ENCODE results near the gene GALNT16. TPM values are rescaled to one million over a fixed set of nuclear protein-coding genes. Genes with fewer than 3 reads are reported as not detected.
A peak's percentile ranks its signal among the peaks of the same experiment; 100 is the strongest.

GALNT16 gene
- total RNA-seq, 2 experiments from 2014 or later: not detected

GRCh38 chr14:69345402-69345801 is 85.4 kb downstream of the GALNT16 start:
- no peak for ATAC-seq (ENCODE audit: poor library complexity)
- Mint-ChIP-seq H3K9me3 (no peaks in the 10 kb centered on the region), H3K4me3 (no peak overlapping the region), H3K4me1 (ENCODE audit: low read depth) (no peaks in the 10 kb centered on the region), H3K36me3 (ENCODE audit: low read depth) (no peaks in the 10 kb centered on the region), H3K27ac (no peak overlapping the region), H3K27me3 (peaks cover 23% of the 10 kb centered on the region)
- Histone ChIP-seq H3K27ac (ENCODE audit: low read depth in 1 of 2, low read length in 2 of 2) (no peak overlapping the region), H3K9me3 (ENCODE audit: control insufficient read depth in 1 of 2, insufficient read depth in 1 of 2, low read length in 2 of 2) (peaks cover 0 to 4% of the 10 kb centered on the region in 2 experiments), H3K36me3 (ENCODE audit: insufficient read depth, low read length) (no peaks in the 10 kb centered on the region), H3K27me3 (ENCODE audit: control insufficient read depth in 1 of 2, insufficient read depth in 2 of 2, low read length in 2 of 2) (peaks cover 0 to 8% of the 10 kb centered on the region in 2 experiments), H3K4me3 (ENCODE audit: low read length) (no peak overlapping the region), H3K4me1 (ENCODE audit: insufficient read depth, low read length) (no peaks in the 10 kb centered on the region)
- POLR2A ChIA-PET: no interaction called here
- no peak for DNase-seq
- intact Hi-C loops (cut with DNase I, micrococcal nuclease): no loop called here
- CTCF ChIA-PET: no interaction called here
- TF ChIP-seq, protein P1, sequence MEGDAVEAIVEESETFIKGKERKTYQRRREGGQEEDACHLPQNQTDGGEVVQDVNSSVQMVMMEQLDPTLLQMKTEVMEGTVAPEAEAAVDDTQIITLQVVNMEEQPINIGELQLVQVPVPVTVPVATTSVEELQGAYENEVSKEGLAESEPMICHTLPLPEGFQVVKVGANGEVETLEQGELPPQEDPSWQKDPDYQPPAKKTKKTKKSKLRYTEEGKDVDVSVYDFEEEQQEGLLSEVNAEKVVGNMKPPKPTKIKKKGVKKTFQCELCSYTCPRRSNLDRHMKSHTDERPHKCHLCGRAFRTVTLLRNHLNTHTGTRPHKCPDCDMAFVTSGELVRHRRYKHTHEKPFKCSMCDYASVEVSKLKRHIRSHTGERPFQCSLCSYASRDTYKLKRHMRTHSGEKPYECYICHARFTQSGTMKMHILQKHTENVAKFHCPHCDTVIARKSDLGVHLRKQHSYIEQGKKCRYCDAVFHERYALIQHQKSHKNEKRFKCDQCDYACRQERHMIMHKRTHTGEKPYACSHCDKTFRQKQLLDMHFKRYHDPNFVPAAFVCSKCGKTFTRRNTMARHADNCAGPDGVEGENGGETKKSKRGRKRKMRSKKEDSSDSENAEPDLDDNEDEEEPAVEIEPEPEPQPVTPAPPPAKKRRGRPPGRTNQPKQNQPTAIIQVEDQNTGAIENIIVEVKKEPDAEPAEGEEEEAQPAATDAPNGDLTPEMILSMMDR (IDR thresholded peaks at IDR 0.05): no peak

- Histone ChIP-seq H3K27ac (ENCODE audit: low read depth in 1 of 2, low read length in 2 of 2) (no peak overlapping the region), H3K4me3 (ENCODE audit: low read length) (no peak overlapping the region), H3K4me1 (ENCODE audit: insufficient read depth, low read length) (no peaks in the 10 kb centered on the region), H3K9me3 (ENCODE audit: control insufficient read depth in 1 of 2, insufficient read depth in 1 of 2, low read length in 2 of 2) (peaks cover 0 to 4% of the 10 kb centered on the region in 2 experiments), H3K27me3 (ENCODE audit: control insufficient read depth in 1 of 2, insufficient read depth in 2 of 2, low read length in 2 of 2) (peaks cover 0 to 4% of the 10 kb centered on the region in 2 experiments), H3K36me3 (ENCODE audit: insufficient read depth, low read length) (no peaks in the 10 kb centered on the region)
- Mint-ChIP-seq H3K36me3 (ENCODE audit: low read depth) (no peaks in the 10 kb centered on the region), H3K27ac (no peak overlapping the region), H3K27me3 (peaks cover 11% of the 10 kb centered on the region), H3K4me3 (no peak overlapping the region), H3K9me3 (no peaks in the 10 kb centered on the region), H3K4me1 (ENCODE audit: low read depth) (no peaks in the 10 kb centered on the region)
- TF ChIP-seq, protein P1 (IDR thresholded peaks at IDR 0.05): peak; percentile 19
- POLR2A ChIA-PET: no interaction called here
- CTCF ChIA-PET: no interaction called here
- intact Hi-C loops (cut with DNase I, micrococcal nuclease): no loop called here
- DNase-seq (peak in 2 of 14 experiments; percentile 11 to 13), ATAC-seq (ENCODE audit: poor library complexity) (no peak)
Observed at GRCh38 chr14:69346710-69347109, 86.8 kb downstream of the GALNT16 start.

GRCh38 chr14:69349091-69349777 is 89.3 kb downstream of the GALNT16 start:
- Mint-ChIP-seq H3K4me1 (ENCODE audit: low read depth) (peaks cover 2% of the 10 kb centered on the region), H3K4me3 (no peak overlapping the region)
- CTCF ChIA-PET: no interaction called here

More at GRCh38 chr14:69349091-69349777, 89.3 kb downstream of the GALNT16 start:
- Histone ChIP-seq H3K27me3 (ENCODE audit: control insufficient read depth in 1 of 2, insufficient read depth in 2 of 2, low read length in 2 of 2) (peaks cover 0 to 4% of the 10 kb centered on the region in 2 experiments), H3K4me3 (ENCODE audit: low read length) (no peak overlapping the region), H3K4me1 (ENCODE audit: insufficient read depth, low read length) (peaks cover 5% of the 10 kb centered on the region), H3K36me3 (ENCODE audit: insufficient read depth, low read length) (no peaks in the 10 kb centered on the region), H3K27ac (ENCODE audit: low read depth in 1 of 2, low read length in 2 of 2) (no peak overlapping the region), H3K9me3 (ENCODE audit: control insufficient read depth in 1 of 2, insufficient read depth in 1 of 2, low read length in 2 of 2) (peaks cover 0 to 4% of the 10 kb centered on the region in 2 experiments)
- TF ChIP-seq, protein P1 (IDR thresholded peaks at IDR 0.05): no peak
- ATAC-seq (ENCODE audit: poor library complexity) (no peak), DNase-seq (no peak)
- intact Hi-C loops (cut with DNase I, micrococcal nuclease): no loop called here
- POLR2A ChIA-PET: no interaction called here
- Mint-ChIP-seq H3K27ac (no peak overlapping the region), H3K27me3 (peaks cover 8% of the 10 kb centered on the region), H3K9me3 (no peaks in the 10 kb centered on the region), H3K36me3 (ENCODE audit: low read depth) (no peaks in the 10 kb centered on the region)

Measured in CD4-positive, alpha-beta T cell (primary cell).